Ovary (tissue), 1 donor: ENCODE measurements around the gene ZNF296.

Source experiments
- EP300 ChIP-seq: sonication (generic); formaldehyde crosslinking; IDR thresholded peaks from one replicate; pipeline ENCODE4 v1.6.1; 2017; ENCODE audit warnings: antibody characterized with exemption
- POLR2A ChIP-seq: fragments of 450-650 bp; IDR thresholded peaks from one replicate; pipeline ENCODE4 v1.6.1; 2017; ENCODE audit warnings: antibody characterized with exemption, mild to moderate bottlenecking, moderate library complexity

DNA sequence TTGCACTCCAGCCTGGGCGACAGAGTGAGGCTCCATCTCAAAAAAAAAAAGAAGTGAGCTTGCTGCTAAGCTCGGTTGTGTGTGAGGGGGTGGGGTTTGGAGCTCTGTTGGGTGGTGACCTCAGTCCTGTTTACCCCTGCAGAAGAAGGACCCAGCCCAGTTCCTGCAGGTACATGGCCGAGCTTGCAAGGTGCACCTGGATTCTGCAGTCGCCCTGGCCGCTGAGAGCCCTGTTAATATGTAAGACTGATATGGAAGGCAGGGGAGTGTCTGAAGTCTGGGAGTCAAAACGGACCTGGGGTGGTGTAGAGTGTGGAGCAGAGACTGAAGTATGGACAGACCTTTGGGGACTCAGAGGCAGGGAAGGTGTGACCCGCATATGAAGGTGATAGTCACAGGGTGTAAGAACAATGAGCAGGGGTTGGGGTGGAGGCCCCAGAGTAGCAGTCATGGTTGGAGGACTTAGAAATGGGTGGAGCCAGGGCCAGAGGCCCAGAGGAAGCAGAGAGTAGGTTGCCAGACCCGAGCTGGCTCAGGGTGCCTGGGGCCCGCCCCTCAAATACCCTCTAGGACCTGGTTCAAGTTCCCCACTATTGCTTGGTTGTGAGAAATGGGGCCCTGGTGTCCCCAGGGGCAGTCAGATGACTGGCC, 24.2 kb downstream of the ZNF296 start:
- no peak for TF ChIP-seq POLR2A
- no peak for TF ChIP-seq EP300
